ENCODE data around the gene JCHAIN.

The JCHAIN gene

DNA sequence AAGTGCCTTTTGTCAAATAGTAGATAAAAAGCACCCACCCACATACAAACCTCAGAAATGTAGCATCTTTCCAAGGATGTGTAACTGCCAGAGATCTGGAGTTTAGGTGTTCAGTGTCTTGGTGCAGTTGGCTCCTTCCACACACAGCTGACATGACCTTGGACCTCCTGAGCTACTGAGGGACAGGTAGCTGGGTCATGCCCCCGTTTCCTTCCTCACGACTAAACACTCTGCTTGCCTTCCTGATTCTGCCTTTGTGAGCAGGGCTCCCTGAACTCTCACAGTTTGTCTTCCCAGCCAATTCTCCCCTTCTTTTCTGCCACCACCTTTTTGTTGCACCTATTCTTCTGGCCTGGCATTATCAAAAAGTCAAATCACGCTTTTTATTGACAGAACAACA, 45.3 kb upstream of the JCHAIN start:
- H3K27me3 ChIP-seq (replicated peaks in 2 of 5; ENCODE audit: control insufficient read depth in 4 of 5, insufficient read depth in 5 of 5, low read length in 4 of 5), result no peaks in the 10 kb centered on the region
- POLR2A ChIA-PET, result no interaction called here
- H3K27ac ChIP-seq (ENCODE audit: insufficient read depth in 1 of 2, low read depth in 1 of 2, low read length in 2 of 2, poor library complexity in 1 of 2, severe bottlenecking in 2 of 2), result no peak overlapping the region

DNA sequence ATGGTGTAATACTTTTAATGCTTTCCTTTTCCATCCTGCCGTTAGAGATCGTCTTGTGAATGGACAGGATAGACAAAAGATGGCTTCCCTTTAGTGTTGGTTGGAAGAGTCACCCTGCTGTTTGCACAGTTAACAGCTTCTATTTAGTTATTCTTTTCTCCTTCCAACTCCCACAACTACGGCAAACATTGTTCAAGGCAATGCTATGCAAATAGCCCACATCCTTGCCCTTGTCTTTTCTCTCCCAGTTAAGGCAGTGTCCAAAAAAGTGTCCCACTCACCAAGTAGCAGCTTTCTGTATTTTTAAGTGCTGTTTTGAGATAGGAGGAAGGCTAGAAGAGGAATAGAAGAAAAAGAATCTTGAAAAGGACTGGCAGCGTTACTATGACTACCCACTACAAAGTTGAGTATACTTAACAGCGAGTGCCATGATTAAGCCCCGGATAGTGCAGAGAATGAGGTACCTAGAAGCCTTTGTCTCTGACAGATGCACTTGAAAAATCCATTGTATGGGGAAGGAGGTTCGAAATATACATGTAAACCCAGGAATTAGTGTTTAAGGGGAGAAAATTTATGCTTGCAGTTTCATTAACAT, 43.4 kb upstream of the JCHAIN start:
- Histone ChIP-seq H3K27ac (ENCODE audit: insufficient read depth in 1 of 2, low read depth in 1 of 2, low read length in 2 of 2, poor library complexity in 1 of 2, severe bottlenecking in 2 of 2) (no peak overlapping the region), H3K27me3 (replicated peaks in 2 of 5; ENCODE audit: control insufficient read depth in 4 of 5, insufficient read depth in 5 of 5, low read length in 4 of 5) (no peaks in the 10 kb centered on the region), H3K4me3 (ENCODE audit: control insufficient read depth in 1 of 7, extremely low read depth in 1 of 7, insufficient read depth in 4 of 7, low read depth in 2 of 7, low read length in 6 of 7) (no peak overlapping the region), H3K4me1 (ENCODE audit: control extremely low read depth in 1 of 4, control insufficient read depth in 4 of 4, insufficient read depth in 4 of 4, low read length in 3 of 4) (peaks cover 14 to 39% (median 17%) of the 10 kb centered on the region in 4 experiments), H3K36me3 (ENCODE audit: control insufficient read depth in 4 of 4, insufficient read depth in 4 of 4, low read length in 3 of 4) (no peaks in the 10 kb centered on the region), H3K9me3 (ENCODE audit: control extremely low read depth in 1 of 5, control insufficient read depth in 4 of 5, insufficient read depth in 2 of 5, low read depth in 1 of 5, low read length in 4 of 5) (no peaks in the 10 kb centered on the region)
- CTCF ChIA-PET, result interaction anchor here (1.0 kb wide), 1 partner anchor 13 kb away, joined by 3 read pairs; no protein-coding TSS in a partner anchor
- POLR2A ChIA-PET, result no interaction called here
- 100% methylated on average over 4 of the region's 7 CpGs for WGBS (ENCODE audit: insufficient coverage)
- DNase-seq, result no peak

More for the DNA sequence above, 45.3 kb upstream of the JCHAIN start:
- Histone ChIP-seq H3K36me3 (ENCODE audit: control insufficient read depth in 4 of 4, insufficient read depth in 4 of 4, low read length in 3 of 4) (no peaks in the 10 kb centered on the region), H3K9me3 (ENCODE audit: control extremely low read depth in 1 of 5, control insufficient read depth in 4 of 5, insufficient read depth in 2 of 5, low read depth in 1 of 5, low read length in 4 of 5) (no peaks in the 10 kb centered on the region), H3K4me3 (ENCODE audit: control insufficient read depth in 1 of 7, extremely low read depth in 1 of 7, insufficient read depth in 4 of 7, low read depth in 2 of 7, low read length in 6 of 7) (no peak overlapping the region), H3K4me1 (ENCODE audit: control extremely low read depth in 1 of 4, control insufficient read depth in 4 of 4, insufficient read depth in 4 of 4, low read length in 3 of 4) (peaks cover 6 to 33% (median 9%) of the 10 kb centered on the region in 4 experiments)
- 78% methylated on average over 3 of the region's 3 CpGs for WGBS (ENCODE audit: insufficient coverage)
- no peak for DNase-seq
- CTCF ChIA-PET, result interaction anchor here (1.0 to 2.7 kb wide), 3 partner anchors 15 to 71 kb away, joined by 3 to 10 read pairs (median 6); no protein-coding TSS in a partner anchor

DNA sequence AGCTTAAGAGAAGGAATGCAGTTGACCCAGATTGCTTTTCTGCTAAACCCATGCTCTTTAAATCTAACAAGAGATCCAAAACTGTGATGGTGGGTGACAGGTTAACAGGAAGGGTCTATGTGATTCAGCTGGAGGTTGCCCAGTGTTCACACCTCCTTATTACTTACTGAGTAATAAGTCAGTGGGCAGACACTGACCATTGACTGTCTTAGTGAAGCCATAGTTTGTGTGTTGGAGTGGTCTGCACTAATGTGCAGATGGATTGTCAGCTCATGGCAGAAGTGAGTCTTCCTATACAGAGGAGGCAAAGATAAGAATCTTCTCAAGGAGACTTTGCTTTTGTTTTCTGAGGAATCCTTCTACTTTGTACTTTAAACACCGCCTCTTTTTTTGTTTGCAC, 40.2 kb upstream of the JCHAIN start:
- CTCF ChIA-PET, result interaction anchor here (0.8 to 4.6 kb wide), 6 partner anchors 9 to 31 kb away, joined by 3 to 24 read pairs (median 6); no protein-coding TSS in a partner anchor
- no peaks in the 10 kb centered on the region for H3K27me3 ChIP-seq (replicated peaks in 2 of 5; ENCODE audit: control insufficient read depth in 4 of 5, insufficient read depth in 5 of 5, low read length in 4 of 5)
- DNase-seq, result no peak
- H3K4me1 ChIP-seq (ENCODE audit: control extremely low read depth in 1 of 4, control insufficient read depth in 4 of 4, insufficient read depth in 4 of 4, low read length in 3 of 4), result peaks cover 15 to 21% (median 19%) of the 10 kb centered on the region in 4 experiments
- WGBS (ENCODE audit: insufficient coverage), result 100% methylated on average over 1 of the region's 1 CpG
- peak overlapping the region in 5 of 7 experiments; percentile 69 to 94 (median 82) for H3K4me3 ChIP-seq (ENCODE audit: control insufficient read depth in 1 of 7, extremely low read depth in 1 of 7, insufficient read depth in 4 of 7, low read depth in 2 of 7, low read length in 6 of 7)
- POLR2A ChIA-PET, result no interaction called here
- no peaks in the 10 kb centered on the region for H3K36me3 ChIP-seq (ENCODE audit: control insufficient read depth in 4 of 4, insufficient read depth in 4 of 4, low read length in 3 of 4)
- H3K27ac ChIP-seq (ENCODE audit: insufficient read depth in 1 of 2, low read depth in 1 of 2, low read length in 2 of 2, poor library complexity in 1 of 2, severe bottlenecking in 2 of 2), result no peak overlapping the region
- H3K9me3 ChIP-seq (ENCODE audit: control extremely low read depth in 1 of 5, control insufficient read depth in 4 of 5, insufficient read depth in 2 of 5, low read depth in 1 of 5, low read length in 4 of 5), result no peaks in the 10 kb centered on the region

DNA sequence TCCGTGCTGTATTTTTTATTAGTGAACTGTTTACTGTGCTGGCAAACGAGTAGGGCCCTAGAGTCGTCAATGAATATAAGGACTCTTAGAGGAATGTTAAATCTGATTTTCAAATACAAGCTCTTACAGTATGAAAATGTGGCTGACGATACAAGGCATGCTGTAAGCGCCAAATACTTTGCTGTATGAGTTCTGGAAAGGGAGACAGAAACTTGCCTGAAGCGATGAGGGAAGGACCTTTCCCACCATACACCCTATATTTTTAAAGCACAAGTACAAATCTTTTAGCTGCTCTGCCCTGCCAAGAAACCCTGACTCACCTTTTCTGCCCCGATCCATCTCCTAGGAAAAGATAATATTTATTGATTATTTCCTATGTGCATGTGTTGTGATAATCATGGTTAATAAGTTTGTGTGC, 39.7 kb upstream of the JCHAIN start:
- ChIA-PET POLR2A (no interaction called here), CTCF (interaction anchor here (0.8 to 4.6 kb wide), 7 partner anchors 9 to 31 kb away, joined by 3 to 24 read pairs (median 5); no protein-coding TSS in a partner anchor)
- H3K36me3 ChIP-seq (ENCODE audit: control insufficient read depth in 4 of 4, insufficient read depth in 4 of 4, low read length in 3 of 4), result no peaks in the 10 kb centered on the region
- H3K4me1 ChIP-seq (ENCODE audit: control extremely low read depth in 1 of 4, control insufficient read depth in 4 of 4, insufficient read depth in 4 of 4, low read length in 3 of 4), result peaks cover 15 to 20% (median 17%) of the 10 kb centered on the region in 4 experiments
- H3K27me3 ChIP-seq (replicated peaks in 2 of 5; ENCODE audit: control insufficient read depth in 4 of 5, insufficient read depth in 5 of 5, low read length in 4 of 5), result no peaks in the 10 kb centered on the region
- peak overlapping the region; percentile 56 to 94 (median 82) for H3K4me3 ChIP-seq (ENCODE audit: control insufficient read depth in 1 of 7, extremely low read depth in 1 of 7, insufficient read depth in 4 of 7, low read depth in 2 of 7, low read length in 6 of 7)
- peak overlapping the region in 1 of 2 experiments; percentile 81 for H3K27ac ChIP-seq (ENCODE audit: insufficient read depth in 1 of 2, low read depth in 1 of 2, low read length in 2 of 2, poor library complexity in 1 of 2, severe bottlenecking in 2 of 2)
- no peaks in the 10 kb centered on the region for H3K9me3 ChIP-seq (ENCODE audit: control extremely low read depth in 1 of 5, control insufficient read depth in 4 of 5, insufficient read depth in 2 of 5, low read depth in 1 of 5, low read length in 4 of 5)
- WGBS (ENCODE audit: insufficient coverage), result 19% methylated on average over 3 of the region's 7 CpGs
- DNase-seq, result no peak

DNA sequence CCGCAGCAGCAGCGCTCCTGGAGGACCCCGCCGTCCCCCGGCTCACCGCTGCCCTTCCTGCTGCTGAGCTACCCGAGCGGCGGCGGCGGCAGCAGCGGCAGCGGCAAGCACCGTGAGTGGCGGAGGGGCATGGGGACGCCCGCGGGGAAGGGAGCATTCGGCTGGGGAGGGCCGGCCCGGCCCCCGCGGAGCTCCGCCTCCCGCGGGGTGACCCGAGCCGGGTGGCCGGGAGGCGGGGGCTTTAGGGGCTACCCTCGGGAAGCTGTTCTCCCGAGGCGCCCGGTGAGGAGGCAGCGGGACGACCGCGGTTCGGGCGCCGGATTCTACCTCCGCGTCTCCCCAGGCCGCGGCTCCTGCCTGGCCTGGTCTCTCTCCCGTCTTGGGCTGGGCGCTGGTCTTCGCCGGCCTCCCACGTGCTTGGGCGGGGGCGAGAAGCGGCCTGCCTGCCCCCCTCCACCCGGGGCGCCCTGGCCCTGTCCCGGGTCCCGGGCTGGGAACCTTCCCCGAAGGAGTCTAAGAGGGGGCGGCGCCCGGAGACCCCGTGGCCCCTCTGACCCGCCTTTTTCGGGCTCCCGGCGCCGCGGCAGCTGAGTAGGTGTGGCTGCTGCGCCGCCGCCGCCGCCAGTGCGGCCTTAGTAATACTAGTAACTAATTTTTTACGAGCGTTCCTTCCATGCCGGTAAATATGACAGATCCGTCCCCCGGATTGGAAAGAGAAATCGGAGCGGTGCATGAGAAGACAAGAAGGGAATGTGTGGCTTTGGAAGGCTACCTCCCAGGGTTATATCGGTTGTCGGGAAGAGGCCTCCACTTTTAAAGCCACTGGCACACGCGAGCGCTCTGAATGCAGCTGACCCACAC, 39.1 kb upstream of the JCHAIN start:
- Histone ChIP-seq H3K9me3 (ENCODE audit: control extremely low read depth in 1 of 5, control insufficient read depth in 4 of 5, insufficient read depth in 2 of 5, low read depth in 1 of 5, low read length in 4 of 5) (no peaks in the 10 kb centered on the region), H3K27ac (ENCODE audit: insufficient read depth in 1 of 2, low read depth in 1 of 2, low read length in 2 of 2, poor library complexity in 1 of 2, severe bottlenecking in 2 of 2) (peak overlapping the region in 1 of 2 experiments; percentile 81), H3K4me1 (ENCODE audit: control extremely low read depth in 1 of 4, control insufficient read depth in 4 of 4, insufficient read depth in 4 of 4, low read length in 3 of 4) (peaks cover 15 to 20% (median 17%) of the 10 kb centered on the region in 4 experiments), H3K27me3 (replicated peaks in 2 of 5; ENCODE audit: control insufficient read depth in 4 of 5, insufficient read depth in 5 of 5, low read length in 4 of 5) (no peaks in the 10 kb centered on the region), H3K4me3 (ENCODE audit: control insufficient read depth in 1 of 7, extremely low read depth in 1 of 7, insufficient read depth in 4 of 7, low read depth in 2 of 7, low read length in 6 of 7) (peak overlapping the region; percentile 56 to 94 (median 82)), H3K36me3 (ENCODE audit: control insufficient read depth in 4 of 4, insufficient read depth in 4 of 4, low read length in 3 of 4) (no peaks in the 10 kb centered on the region)
- ChIA-PET CTCF (interaction anchor here (0.8 to 4.6 kb wide), 9 partner anchors 10 to 49 kb away, joined by 3 to 28 read pairs (median 5); partner anchors contain the start of gene UTP3), POLR2A (interaction anchor here (0.5 kb wide), 1 partner anchor 26 kb away, joined by 3 read pairs; no protein-coding TSS in a partner anchor)
- DNase-seq, result peak; percentile 77 to 88 (median 82)
- under 1% methylated on average over 76 of the region's 86 CpGs for WGBS (ENCODE audit: insufficient coverage)

DNA sequence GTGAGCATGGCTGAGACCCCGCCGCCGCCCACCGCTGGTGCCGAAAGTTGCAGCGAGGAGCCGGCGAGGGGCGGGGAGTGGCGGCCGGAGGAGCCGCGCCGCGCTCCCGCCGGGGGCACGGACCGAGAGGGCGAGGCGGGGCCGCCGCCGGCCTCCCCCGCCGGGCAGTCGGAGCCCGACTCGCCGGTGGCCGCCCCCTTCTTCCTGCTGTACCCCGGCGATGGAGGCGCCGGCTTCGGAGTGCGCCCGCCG, 38.5 kb upstream of the JCHAIN start:
- POLR2A ChIA-PET, result interaction anchor here (0.5 kb wide), 1 partner anchor 26 kb away, joined by 3 read pairs; no protein-coding TSS in a partner anchor
- Histone ChIP-seq H3K27me3 (replicated peaks in 2 of 5; ENCODE audit: control insufficient read depth in 4 of 5, insufficient read depth in 5 of 5, low read length in 4 of 5) (no peaks in the 10 kb centered on the region), H3K4me1 (ENCODE audit: control extremely low read depth in 1 of 4, control insufficient read depth in 4 of 4, insufficient read depth in 4 of 4, low read length in 3 of 4) (peaks cover 15 to 20% (median 17%) of the 10 kb centered on the region in 4 experiments), H3K27ac (ENCODE audit: insufficient read depth in 1 of 2, low read depth in 1 of 2, low read length in 2 of 2, poor library complexity in 1 of 2, severe bottlenecking in 2 of 2) (peak overlapping the region in 1 of 2 experiments; percentile 81), H3K4me3 (ENCODE audit: control insufficient read depth in 1 of 7, extremely low read depth in 1 of 7, insufficient read depth in 4 of 7, low read depth in 2 of 7, low read length in 6 of 7) (peak overlapping the region; percentile 56 to 94 (median 82)), H3K9me3 (ENCODE audit: control extremely low read depth in 1 of 5, control insufficient read depth in 4 of 5, insufficient read depth in 2 of 5, low read depth in 1 of 5, low read length in 4 of 5) (no peaks in the 10 kb centered on the region), H3K36me3 (ENCODE audit: control insufficient read depth in 4 of 4, insufficient read depth in 4 of 4, low read length in 3 of 4) (no peaks in the 10 kb centered on the region)
- WGBS (ENCODE audit: insufficient coverage), result 0% methylated on average over 32 of the region's 39 CpGs
- CTCF ChIA-PET, result interaction anchor here (0.9 to 4.6 kb wide), 8 partner anchors 12 to 48 kb away, joined by 3 to 28 read pairs (median 6); partner anchors contain the start of gene UTP3
- DNase-seq, result no peak

Measured in common myeloid progenitor, CD34-positive (primary cell).